Activated CD4-positive, CD25-positive, alpha-beta regulatory T cell treated with anti-CD3 and anti-CD28 coated beads, Interleukin-2, amount 50 U/mL, for 16 hours (primary cell): ENCODE data around the gene BCL6B.

Source experiments
- DNase-seq: peaks from one replicate; pipeline ENCODE4 v3.0.0-alpha.2; 2020; ENCODE audit warnings: low read depth, low spot score

Gene BCL6B

GRCh38 chr17:7058831-7059447, 36.1 kb downstream of the BCL6B start:
- no peak for DNase-seq

GRCh38 chr17:7060165-7060891, 37.5 kb downstream of the BCL6B start:
- no peak for DNase-seq

GRCh38 chr17:7063518-7064094, 40.8 kb downstream of the BCL6B start:
- no peak for DNase-seq

- DNase-seq, result no peak
Observed at GRCh38 chr17:7064261-7064660, 41.4 kb downstream of the BCL6B start.

GRCh38 chr17:7067198-7067597, 44.3 kb downstream of the BCL6B start:
- DNase-seq, result no peak

GRCh38 chr17:7068268-7068667, 45.4 kb downstream of the BCL6B start:
- no peak for DNase-seq

- DNase-seq, result no peak
Observed at GRCh38 chr17:7070712-7071111, 47.9 kb downstream of the BCL6B start.

GRCh38 chr17:7072406-7072805, 49.6 kb downstream of the BCL6B start:
- DNase-seq, result no peak

- DNase-seq, result no peak
Observed at GRCh38 chr17:7074931-7075330, 52.1 kb downstream of the BCL6B start.

- DNase-seq, result no peak
Observed at GRCh38 chr17:7077911-7078546, 55.2 kb downstream of the BCL6B start.

- no peak for DNase-seq
Observed at GRCh38 chr17:7078711-7079110, 55.9 kb downstream of the BCL6B start.
